Activated CD8-positive, alpha-beta T cell treated with anti-CD3 and anti-CD28 coated beads for 36 hours (primary cell): Measurements from ENCODE around the gene MARCHF3. TPM values are rescaled to one million over a fixed set of nuclear protein-coding genes. Genes with fewer than 3 reads are reported as not detected.

Experiments
- ATAC-seq: fragments of 200-7000 bp; cut with Tn5 transposase; one replicate; pipeline ENCODE4 v1.10.0; 2021; ENCODE audit warnings: mild to moderate bottlenecking, moderate library complexity
- CTCF ChIA-PET: fragments of 350-600 bp; sonication (Branson Sonifier 250); formaldehyde crosslinking; loops from one replicate; lab custom pipeline; 2021; ENCODE audit warnings: antibody characterized with exemption; lab: Charles Lee
- POLR2A ChIA-PET: fragments of 350-600 bp; sonication (Branson Sonifier 250); formaldehyde crosslinking; loops from one replicate; lab custom pipeline; 2021; ENCODE audit warnings: antibody characterized with exemption; lab: Charles Lee
- DNase-seq: peaks from one replicate; pipeline ENCODE4 v3.0.0-alpha.2; 2020
- H3K27ac Mint-ChIP-seq: one replicate; pipeline ENCODE4 v1.8.0; 2021; ENCODE audit warnings: mild to moderate bottlenecking, mixed read lengths
- H3K27me3 Mint-ChIP-seq: one replicate; pipeline ENCODE4 v1.8.0; 2021; ENCODE audit warnings: mixed read lengths
- H3K36me3 Mint-ChIP-seq: one replicate; pipeline ENCODE4 v1.8.0; 2021; ENCODE audit warnings: low read depth, mixed read lengths
- H3K4me1 Mint-ChIP-seq: one replicate; pipeline ENCODE4 v1.8.0; 2021; ENCODE audit warnings: low read depth, mixed read lengths
- H3K4me3 Mint-ChIP-seq: one replicate; pipeline ENCODE4 v1.8.0; 2021; ENCODE audit warnings: mild to moderate bottlenecking, moderate library complexity, mixed read lengths
- H3K9me3 Mint-ChIP-seq: one replicate; pipeline ENCODE4 v1.8.0; 2021; ENCODE audit warnings: mixed read lengths
- CTCF ChIP-seq: fragments of 200-600 bp; IDR thresholded peaks from one replicate; pipeline ENCODE4 v1.8.0; 2022; ENCODE audit warnings: antibody characterized with exemption, mild to moderate bottlenecking
- intact Hi-C: fragments of 100-400 bp; cut with micrococcal nuclease; formaldehyde crosslinking; loops from one replicate; pipeline ENCODE4 v1.10.0; 2022
- total RNA-seq, 2 experiments: library from RNA; stranded (reverse); gene quantifications; one replicate each; pipeline ENCODE4 v1.2.3, GENCODE V29; 2021

The MARCHF3 gene
- total RNA-seq, 2 experiments from 2014 or later, result 6.1 TPM

DNA sequence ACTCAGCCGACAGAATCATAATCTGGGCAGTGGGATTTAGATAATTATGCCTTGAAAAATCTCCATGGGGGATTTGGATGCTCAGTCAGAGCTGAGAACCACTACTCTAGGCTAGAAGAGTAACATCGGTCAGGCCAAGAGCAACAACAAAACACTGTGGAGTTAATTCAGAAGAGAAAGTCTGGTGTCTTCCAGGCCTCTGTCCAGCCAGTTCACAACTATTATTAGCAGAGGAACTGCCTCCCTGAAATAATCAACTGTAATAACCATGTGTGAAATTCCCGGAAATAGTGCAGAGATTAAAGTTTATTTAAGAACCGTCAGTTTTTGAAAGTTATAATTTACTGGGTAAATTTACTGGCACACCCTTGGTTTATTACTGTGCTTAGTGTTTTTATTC, 8.2 kb upstream of the MARCHF3 start:
- no peaks in the 10 kb centered on the region for H3K9me3 Mint-ChIP-seq
- no peaks in the 10 kb centered on the region for H3K4me1 Mint-ChIP-seq
- no peak for ATAC-seq
- no peak for TF ChIP-seq CTCF
- no peaks in the 10 kb centered on the region for H3K27me3 Mint-ChIP-seq
- ChIA-PET POLR2A (no interaction called here), CTCF (no interaction called here)
- intact Hi-C loops, result no loop called here
- H3K27ac Mint-ChIP-seq, result no peak overlapping the region
- H3K36me3 Mint-ChIP-seq, result no peaks in the 10 kb centered on the region
- H3K4me3 Mint-ChIP-seq, result no peak overlapping the region
- DNase-seq, result no peak

- H3K4me3 Mint-ChIP-seq, result peak overlapping the region; percentile 87
- intact Hi-C loops, result no loop called here
- DNase-seq (no peak), ATAC-seq (no peak)
- H3K36me3 Mint-ChIP-seq, result no peaks in the 10 kb centered on the region
- POLR2A ChIA-PET, result interaction anchor here (0.9 to 3.1 kb wide), 4 partner anchors 17 to 254 kb away, joined by 3 to 14 read pairs (median 4); partner anchors contain the start of genes C5orf63 and LMNB1
- peaks cover 7% of the 10 kb centered on the region for H3K27me3 Mint-ChIP-seq
- no peak for TF ChIP-seq CTCF
- CTCF ChIA-PET, result interaction anchor here (0.9 to 1.9 kb wide), 3 partner anchors 14 to 116 kb away, joined by 3 to 8 read pairs (median 4); no protein-coding TSS in a partner anchor
- no peaks in the 10 kb centered on the region for H3K9me3 Mint-ChIP-seq
- peaks cover 17% of the 10 kb centered on the region for H3K4me1 Mint-ChIP-seq
- H3K27ac Mint-ChIP-seq, result no peak overlapping the region
Observed at GRCh38 chr5:127031863-127032232, 1.5 kb upstream of the MARCHF3 start.

- peak overlapping the region; percentile 68 for H3K27ac Mint-ChIP-seq
- no peak for ATAC-seq
- ChIA-PET POLR2A (interaction anchor here (0.6 to 3.1 kb wide), 6 partner anchors 9 to 254 kb away, joined by 3 to 14 read pairs (median 3); partner anchors contain the start of genes C5orf63 and LMNB1), CTCF (interaction anchor here (0.9 to 1.9 kb wide), 4 partner anchors 15 to 178 kb away, joined by 3 to 8 read pairs (median 4); no protein-coding TSS in a partner anchor)
- peaks cover 17% of the 10 kb centered on the region for H3K4me1 Mint-ChIP-seq
- H3K4me3 Mint-ChIP-seq, result peak overlapping the region; percentile 87
- no peak for TF ChIP-seq CTCF
- peaks cover 7% of the 10 kb centered on the region for H3K27me3 Mint-ChIP-seq
- intact Hi-C loops, result no loop called here
- DNase-seq, result peak; percentile 34
- no peaks in the 10 kb centered on the region for H3K9me3 Mint-ChIP-seq
- no peaks in the 10 kb centered on the region for H3K36me3 Mint-ChIP-seq
Observed at GRCh38 chr5:127031147-127031862, 947 bp upstream of the MARCHF3 start.

DNA sequence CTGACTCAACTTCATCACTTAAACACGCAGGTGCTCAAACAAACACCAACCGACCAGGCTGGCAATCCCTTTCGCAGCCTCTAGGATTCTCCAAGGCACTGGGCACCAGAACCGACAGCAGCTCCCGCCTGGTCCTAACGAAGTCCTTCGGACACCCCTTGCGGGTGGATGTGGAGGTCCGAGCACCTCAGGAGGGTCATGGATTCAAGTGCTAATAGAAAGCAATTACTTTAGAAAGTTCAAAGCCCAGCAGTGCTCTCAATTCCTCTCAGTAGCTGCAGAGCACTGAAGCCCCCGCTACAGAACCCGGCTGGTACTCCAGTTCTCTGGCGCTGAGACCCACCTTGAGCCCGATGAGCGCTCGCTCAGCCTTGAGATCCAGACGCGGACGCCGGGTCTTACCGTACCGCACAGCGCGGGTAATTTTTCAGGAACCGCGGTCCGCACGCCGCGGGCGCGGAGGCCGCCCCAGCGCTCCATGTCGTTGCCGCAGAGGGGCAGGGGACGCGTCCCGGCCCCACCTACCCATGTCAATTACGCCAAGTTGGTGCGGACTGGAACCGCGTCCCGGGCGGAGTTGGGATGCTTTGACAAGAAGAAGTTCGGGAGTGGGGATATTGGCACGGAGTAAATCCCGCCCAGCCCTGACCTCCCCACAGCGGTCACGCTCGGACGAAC, 638 bp downstream of the MARCHF3 start:
- H3K4me1 Mint-ChIP-seq, result peaks cover 17% of the 10 kb centered on the region

More for the DNA sequence above, 638 bp downstream of the MARCHF3 start:
- ATAC-seq (peak; percentile 35), DNase-seq (peak; percentile 70)
- H3K27me3 Mint-ChIP-seq, result peaks cover 7% of the 10 kb centered on the region
- H3K36me3 Mint-ChIP-seq, result no peaks in the 10 kb centered on the region
- POLR2A ChIA-PET, result interaction anchor here (0.9 to 3.1 kb wide), 4 partner anchors 18 to 252 kb away, joined by 3 to 14 read pairs (median 4); partner anchors contain the start of gene LMNB1
- peak; percentile 61 for TF ChIP-seq CTCF
- CTCF ChIA-PET, result interaction anchor here (1.0 to 1.2 kb wide), 4 partner anchors 18 to 181 kb away, joined by 3 to 4 read pairs (median 4); no protein-coding TSS in a partner anchor
- intact Hi-C loops, result no loop called here
- no peak overlapping the region for H3K27ac Mint-ChIP-seq
- H3K9me3 Mint-ChIP-seq, result no peaks in the 10 kb centered on the region
- H3K4me3 Mint-ChIP-seq, result peak overlapping the region; percentile 87
